Ovary (tissue), 10 donors: ENCODE results near the gene TMEM107. TPM values are rescaled to one million over a fixed set of nuclear protein-coding genes. Genes with fewer than 3 reads are reported as not detected.

Experiments
- DNase-seq, 5 donors: peaks; one replicate each; pipeline ENCODE4 v3.0.0-alpha.2; 2019 to 2020
- H3K27ac ChIP-seq, 2 donors: fragments of 200-600 bp; one replicate each; pipeline versions ENCODE4 v1.5.1 to v1.8.0; 2019 to 2022
- H3K27me3 ChIP-seq: fragments of 200-600 bp; one replicate; pipeline ENCODE4 v1.8.0; 2022
- H3K36me3 ChIP-seq: fragments of 200-600 bp; sonication (generic); one replicate; pipeline ENCODE4 v1.5.1; 2019
- H3K4me1 ChIP-seq: one replicate; pipeline ENCODE4 v1.8.1; 2013; ENCODE audit warnings: mild to moderate bottlenecking, moderate library complexity; ENCODE audit not compliant: insufficient read depth
- H3K4me3 ChIP-seq: fragments of 200-600 bp; sonication (generic); one replicate; pipeline ENCODE4 v1.5.1; 2017
- H3K9me3 ChIP-seq, 2 donors: fragments of 200-600 bp in 1 of 2; sonication (generic) in 1 of 2; one replicate each; pipeline versions ENCODE4 v1.5.1 to v1.8.1; 2013 to 2019; ENCODE audit warnings: mild to moderate bottlenecking in 1 of 2, moderate library complexity in 1 of 2
- EP300 ChIP-seq: sonication (generic); formaldehyde crosslinking; IDR thresholded peaks from one replicate; pipeline ENCODE4 v1.6.1; 2017; ENCODE audit warnings: antibody characterized with exemption
- POLR2A ChIP-seq: fragments of 450-650 bp; IDR thresholded peaks from one replicate; pipeline ENCODE4 v1.6.1; 2017; ENCODE audit warnings: antibody characterized with exemption, mild to moderate bottlenecking, moderate library complexity
- WGBS, 3 donors: extraction: QIAGEN DNeasy Blood & Tissue Kit in 1 of 3; methylation state at CpG; one replicate each; pipeline versions ENCODE4 v1.1.5 to v1.1.7; 2013 to 2017; 5-methylcytosine and 5-hydroxymethylcytosine counted together
- intact Hi-C, 4 donors: fragments of 100-400 bp; cut with DNase I; formaldehyde crosslinking; loops; one replicate each; pipeline versions ENCODE4 v1.11.0 to v1.15.1; 2022 to 2023
- long read RNA-seq, 3 donors: library from polyadenylated mRNA in 2 of 3; unstranded in 2 of 3; transcript quantifications; one replicate each; pipeline ENCODE4 v2.0.0 and lab custom pipeline, GENCODE V29; 2021 to 2026
- polyA plus RNA-seq, 2 donors: library from polyadenylated mRNA; stranded (reverse); fragments of 200-250 nt in 1 of 2; fragments of 350-450 nt in 1 of 2; fragmentation: Illumina TruSeq in 1 of 2; extraction: RNeasy Lipid Tissue Mini Kit (QIAGEN cat#74804) in 1 of 2; gene quantifications; one replicate each; pipeline ENCODE4 v1.2.3, GENCODE V29; 2013 to 2014
- total RNA-seq, 7 donors: library from RNA; depleted of rRNA in 2 of 7; stranded (reverse); fragments of >200 nt in 2 of 7; fragmentation: NEBNext Ultra II Directional in 3 of 7; extraction: Animal tissue kit (Norgen Biotek cat#: 25700) in 3 of 7; gene quantifications; one replicate each; pipeline versions ENCODE4 v1.1.0 to v1.2.4, GENCODE V29; 2016 to 2023
- TF ChIP-seq, protein P1 (sequence below), 3 donors: fragments of 450-650 bp in 2 of 3; fragments of 200-600 bp in 1 of 3; IDR thresholded peaks; one replicate each; pipeline versions ENCODE4 v1.5.1 to v1.8.0; 2016 to 2022; ENCODE audit warnings: antibody characterized with exemption in 3 of 3, mild to moderate bottlenecking in 1 of 3
- donor health status: DM: no; HTN: no; CAD: no; lungs with moderate emphysema.
- donor health status: DM: no; HTN: no; CAD: no.
- donor health status: Bipolar disorder and iron deficiency.
- donor health status: DM: yes; HTN: yes; CAD: no.
- donor health status: DM: no; HTN: no; CAD: no.
- donor health status: DM: yes; HTN: yes; CAD: no.

TMEM107 gene
- total RNA-seq: 10 to 100 TPM in 5 of 7 donors, 1 to 10 TPM in 2; 7.5 to 57.6 (median 16.1) TPM
- 10 to 100 TPM in 1 of 2 donors, 1 to 10 TPM in 1; 8.2 to 10.3 TPM for polyA plus RNA-seq
- long read RNA-seq, donor 1, transcript TMEM107-205 (2 exons, 1,210 nt): major isoform, 5 of 16 reads
- long read RNA-seq, donor 1, partial matches to known transcripts: 0 of 16 reads
- long read RNA-seq, donor 1, other reads (novel, unspliced or antisense): 5 of 16 reads
- long read RNA-seq, donor 2, transcript TMEM107-204 (5 exons, 747 nt): major isoform, 17 of 23 reads
- long read RNA-seq, donor 2, partial matches to known transcripts: 0 of 23 reads
- long read RNA-seq, donor 2, other reads (novel, unspliced or antisense): 0 of 23 reads
- long read RNA-seq, donor 3, partial matches to known transcripts: 0 of 5 reads
- long read RNA-seq, donor 3, other reads (novel, unspliced or antisense): 1 of 5 reads

DNA sequence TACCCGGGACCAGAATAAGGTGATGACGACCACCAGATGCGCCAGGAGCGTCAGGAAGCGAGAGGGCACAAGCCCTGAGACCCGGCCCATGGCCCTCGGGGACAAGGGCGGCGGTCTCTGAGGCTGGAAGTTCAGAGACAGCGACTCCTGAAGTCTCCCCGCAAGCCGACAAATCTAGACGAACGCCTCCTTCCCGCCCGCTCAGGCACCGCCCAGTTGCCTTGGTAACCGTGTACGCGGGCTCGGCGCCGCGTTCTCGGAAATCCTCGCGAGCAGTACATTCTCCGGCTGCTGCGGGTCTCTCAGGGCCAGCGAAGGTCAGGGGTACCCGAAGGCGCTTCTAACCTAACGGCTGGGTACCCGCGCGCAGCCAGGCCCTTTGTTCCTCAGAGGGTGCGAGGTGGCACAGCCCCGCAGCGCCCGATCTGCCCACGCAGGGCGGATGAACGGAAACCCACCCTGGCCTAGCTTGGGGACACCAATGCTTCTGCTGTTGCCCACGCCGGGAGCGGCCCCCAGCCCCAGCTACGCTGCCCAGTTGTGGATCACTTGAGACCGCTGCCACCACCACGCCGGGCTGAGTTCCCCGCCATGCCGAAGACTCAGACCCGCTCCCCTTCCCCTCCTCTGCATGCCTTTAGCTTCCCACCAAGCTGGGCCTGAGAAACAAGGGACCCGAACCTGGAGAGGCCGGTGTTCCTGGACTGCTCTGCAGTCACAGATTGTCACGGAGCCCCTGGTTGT is at the start of gene TMEM107:
TSS of gene TMEM107 (minus strand) at position 184 of the 744 bp plus-strand sequence. CDS start at position 90, 94 bp downstream.
- H3K9me3 ChIP-seq: no peaks in the 10 kb centered on the region
- no peaks in the 10 kb centered on the region for H3K27me3 ChIP-seq
- peak; percentile 80 to 89 (median 86) for DNase-seq
- H3K36me3 ChIP-seq: no peaks in the 10 kb centered on the region
- H3K27ac ChIP-seq: peak within 1 kb of the TSS; percentile 13 to 23
- TF ChIP-seq EP300: no peak
- TF ChIP-seq, protein P1, sequence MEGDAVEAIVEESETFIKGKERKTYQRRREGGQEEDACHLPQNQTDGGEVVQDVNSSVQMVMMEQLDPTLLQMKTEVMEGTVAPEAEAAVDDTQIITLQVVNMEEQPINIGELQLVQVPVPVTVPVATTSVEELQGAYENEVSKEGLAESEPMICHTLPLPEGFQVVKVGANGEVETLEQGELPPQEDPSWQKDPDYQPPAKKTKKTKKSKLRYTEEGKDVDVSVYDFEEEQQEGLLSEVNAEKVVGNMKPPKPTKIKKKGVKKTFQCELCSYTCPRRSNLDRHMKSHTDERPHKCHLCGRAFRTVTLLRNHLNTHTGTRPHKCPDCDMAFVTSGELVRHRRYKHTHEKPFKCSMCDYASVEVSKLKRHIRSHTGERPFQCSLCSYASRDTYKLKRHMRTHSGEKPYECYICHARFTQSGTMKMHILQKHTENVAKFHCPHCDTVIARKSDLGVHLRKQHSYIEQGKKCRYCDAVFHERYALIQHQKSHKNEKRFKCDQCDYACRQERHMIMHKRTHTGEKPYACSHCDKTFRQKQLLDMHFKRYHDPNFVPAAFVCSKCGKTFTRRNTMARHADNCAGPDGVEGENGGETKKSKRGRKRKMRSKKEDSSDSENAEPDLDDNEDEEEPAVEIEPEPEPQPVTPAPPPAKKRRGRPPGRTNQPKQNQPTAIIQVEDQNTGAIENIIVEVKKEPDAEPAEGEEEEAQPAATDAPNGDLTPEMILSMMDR (IDR thresholded peaks at IDR 0.05): no peak
- TF ChIP-seq POLR2A: peak; percentile 40
- H3K4me3 ChIP-seq: peak within 1 kb of the TSS; percentile 57
- intact Hi-C loops: loop anchor here in 1 of 4 donors (5.0 kb wide), 1 partner anchor 54 kb away; the partner anchor contains the start of gene HES7
- WGBS, 3 donors: 0 to 4% (median 1%) methylated on average over 25 to 56 of the region's 56 CpGs
- peaks cover 6% of the 10 kb centered on the region for H3K4me1 ChIP-seq

DNA sequence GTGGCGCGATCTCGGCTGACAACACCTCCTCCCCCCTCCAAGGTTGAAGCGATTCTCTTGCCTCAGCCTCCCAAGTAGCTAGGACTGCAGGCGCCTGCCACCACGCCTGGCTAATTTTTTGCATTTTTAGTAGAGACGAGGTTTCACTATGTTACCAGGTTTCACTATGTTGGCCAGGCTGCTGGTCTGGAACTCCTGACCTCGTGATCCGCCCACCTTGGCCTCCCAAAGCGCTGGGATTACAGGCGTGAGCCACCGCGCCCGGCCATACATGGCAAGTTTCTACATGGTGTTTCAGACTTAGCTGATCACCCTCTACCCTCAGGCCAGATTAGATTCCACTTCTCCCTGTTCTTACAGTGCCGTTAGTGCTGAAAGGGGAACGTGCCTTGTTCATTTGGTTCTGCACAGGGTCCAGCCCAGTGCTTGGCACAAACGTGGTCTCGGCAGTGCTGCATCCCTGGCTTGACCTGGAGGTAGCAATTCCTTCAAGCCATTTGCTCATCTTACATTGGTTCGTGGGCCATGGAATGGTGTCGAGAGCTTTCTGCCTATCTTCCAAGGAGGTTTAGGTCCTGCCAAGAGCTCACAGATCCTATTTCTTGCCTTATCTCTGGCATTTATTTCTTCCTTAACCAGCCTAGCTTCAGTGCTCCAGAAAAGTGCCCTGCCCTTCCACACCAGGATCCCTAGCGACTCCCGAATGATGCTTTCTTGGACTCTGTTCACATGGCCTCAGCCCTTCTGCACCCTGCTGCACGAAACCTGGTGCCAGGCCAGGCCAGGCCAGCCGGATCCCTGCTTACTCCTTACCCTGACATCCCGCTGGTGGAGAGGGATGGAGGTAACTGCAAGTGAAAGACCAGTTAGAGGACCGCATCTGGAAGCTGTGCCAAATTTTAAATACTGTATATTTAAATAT is 49.0 kb upstream of the TMEM107 start:
- intact Hi-C loops: loop anchor here in 3 of 4 donors (5.0 to 10.0 kb wide), 3 partner anchors 38 to 103 kb away; partner anchors contain the start of gene HES7 (in 2 of the 3)
- H3K4me1 ChIP-seq: peaks cover 6% of the 10 kb centered on the region
- no peaks in the 10 kb centered on the region for H3K9me3 ChIP-seq
- whole genome bisulfite sequencing, 3 donors: 84 to 85% (median 85%) methylated on average over 26 of the region's 26 CpGs
- DNase-seq: no peak
- H3K27me3 ChIP-seq: no peaks in the 10 kb centered on the region
- H3K27ac ChIP-seq: no peak overlapping the region
- TF ChIP-seq POLR2A: no peak
- TF ChIP-seq, protein P1 (IDR thresholded peaks at IDR 0.05): no peak
- TF ChIP-seq EP300: no peak
- H3K36me3 ChIP-seq: no peaks in the 10 kb centered on the region
- H3K4me3 ChIP-seq: no peak overlapping the region

DNA sequence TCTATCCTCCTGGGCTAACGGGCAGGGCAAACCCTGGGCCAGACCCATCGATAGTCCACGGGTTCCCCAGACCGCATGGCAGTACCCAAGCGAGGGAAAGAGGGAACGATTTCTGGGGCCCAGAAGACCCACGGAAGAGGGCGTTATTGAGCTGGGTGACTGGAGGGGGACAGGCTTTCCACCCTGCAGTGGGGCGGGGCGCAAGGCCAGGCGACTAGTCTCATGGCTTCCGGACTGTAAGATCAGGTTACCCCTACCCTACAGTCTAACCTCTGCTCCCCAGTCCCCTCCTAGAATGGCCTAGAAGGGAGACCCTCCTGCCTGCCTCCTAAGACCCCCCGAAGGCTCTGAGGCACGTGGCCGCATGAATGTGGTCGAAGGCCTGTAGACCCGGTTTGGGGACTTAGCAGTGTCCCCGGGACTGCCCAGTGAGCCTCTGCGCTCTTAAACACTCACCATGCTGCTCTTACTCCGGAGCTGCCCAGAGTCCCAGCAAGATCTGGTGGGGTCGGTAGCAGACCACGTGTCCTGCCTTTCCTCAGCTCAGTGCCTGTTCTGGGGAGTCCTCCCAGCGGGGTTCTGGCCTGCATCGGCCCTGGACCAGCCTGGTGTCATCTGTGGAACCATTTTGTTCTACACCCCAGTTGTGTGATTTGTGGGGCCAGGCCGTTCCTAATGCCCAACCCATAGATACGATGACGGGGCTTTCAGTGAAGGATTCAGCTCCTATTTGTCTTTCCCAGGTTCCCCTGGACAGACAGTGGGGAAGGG is 47.4 kb upstream of the TMEM107 start:
- intact Hi-C loops: loop anchor here (2.0 to 10.0 kb wide), 6 partner anchors 25 to 103 kb away; partner anchors contain the start of genes HES7 (in 2 of the 4), CTC1 (in 1 of the 4) and PFAS (in 1 of the 4)
- 4 to 5% (median 4%) methylated on average over 27 of the region's 27 CpGs for WGBS, 3 donors
- Histone ChIP-seq H3K36me3 (no peaks in the 10 kb centered on the region), H3K27me3 (no peaks in the 10 kb centered on the region), H3K4me3 (peak overlapping the region; percentile 69), H3K4me1 (peaks cover 6% of the 10 kb centered on the region), H3K27ac (peak overlapping the region; percentile 96), H3K9me3 (no peaks in the 10 kb centered on the region)
- no peak for TF ChIP-seq EP300
- DNase-seq: peak; percentile 70 to 77 (median 72)
